Mesenteric fat pad (tissue), 1 donor: Measurements from ENCODE around the gene ZNF526. TPM values are rescaled to one million over a fixed set of nuclear protein-coding genes. Genes with fewer than 3 reads are reported as not detected.

ENCODE experiments used
- DNase-seq: peaks from one replicate; pipeline ENCODE4 v3.0.0-alpha.2; 2020; ENCODE audit warnings: low spot score
- long read RNA-seq: library from polyadenylated mRNA; unstranded; transcript quantifications from one replicate; pipeline ENCODE4 v2.0.0, GENCODE V29; 2020
- total RNA-seq: library from RNA; stranded (reverse); fragmentation: NEBNext Ultra II Directional; extraction: Animal tissue kit (Norgen Biotek cat#: 25700); gene quantifications from one replicate; pipeline ENCODE4 v1.2.1, GENCODE V29; 2021
- donor health status: DM: yes; HTN: yes; CAD: no.

Gene ZNF526, protein sequence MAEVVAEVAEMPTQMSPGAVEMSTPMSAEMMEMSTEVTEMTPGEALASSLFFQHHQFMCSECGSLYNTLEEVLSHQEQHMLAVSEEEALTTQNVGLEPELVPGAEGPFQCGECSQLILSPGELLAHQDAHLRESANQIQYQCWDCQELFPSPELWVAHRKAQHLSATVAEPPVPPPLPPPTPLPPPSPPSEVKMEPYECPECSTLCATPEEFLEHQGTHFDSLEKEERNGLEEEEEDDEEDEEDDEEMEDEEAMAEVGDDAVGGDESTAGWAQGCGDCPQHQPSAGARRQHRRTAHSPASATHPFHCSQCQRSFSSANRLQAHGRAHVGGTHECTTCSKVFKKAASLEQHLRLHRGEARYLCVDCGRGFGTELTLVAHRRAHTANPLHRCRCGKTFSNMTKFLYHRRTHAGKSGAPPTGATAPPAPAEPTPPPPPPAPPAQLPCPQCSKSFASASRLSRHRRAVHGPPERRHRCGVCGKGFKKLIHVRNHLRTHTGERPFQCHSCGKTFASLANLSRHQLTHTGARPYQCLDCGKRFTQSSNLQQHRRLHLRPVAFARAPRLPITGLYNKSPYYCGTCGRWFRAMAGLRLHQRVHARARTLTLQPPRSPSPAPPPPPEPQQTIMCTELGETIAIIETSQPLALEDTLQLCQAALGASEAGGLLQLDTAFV
- 8.1 TPM for total RNA-seq
- long read RNA-seq, full-length matches to known transcripts: 9 of 18 reads
- long read RNA-seq, partial matches to known transcripts: 0 of 18 reads
- long read RNA-seq, other reads (novel, unspliced or antisense): 9 of 18 reads

DNA sequence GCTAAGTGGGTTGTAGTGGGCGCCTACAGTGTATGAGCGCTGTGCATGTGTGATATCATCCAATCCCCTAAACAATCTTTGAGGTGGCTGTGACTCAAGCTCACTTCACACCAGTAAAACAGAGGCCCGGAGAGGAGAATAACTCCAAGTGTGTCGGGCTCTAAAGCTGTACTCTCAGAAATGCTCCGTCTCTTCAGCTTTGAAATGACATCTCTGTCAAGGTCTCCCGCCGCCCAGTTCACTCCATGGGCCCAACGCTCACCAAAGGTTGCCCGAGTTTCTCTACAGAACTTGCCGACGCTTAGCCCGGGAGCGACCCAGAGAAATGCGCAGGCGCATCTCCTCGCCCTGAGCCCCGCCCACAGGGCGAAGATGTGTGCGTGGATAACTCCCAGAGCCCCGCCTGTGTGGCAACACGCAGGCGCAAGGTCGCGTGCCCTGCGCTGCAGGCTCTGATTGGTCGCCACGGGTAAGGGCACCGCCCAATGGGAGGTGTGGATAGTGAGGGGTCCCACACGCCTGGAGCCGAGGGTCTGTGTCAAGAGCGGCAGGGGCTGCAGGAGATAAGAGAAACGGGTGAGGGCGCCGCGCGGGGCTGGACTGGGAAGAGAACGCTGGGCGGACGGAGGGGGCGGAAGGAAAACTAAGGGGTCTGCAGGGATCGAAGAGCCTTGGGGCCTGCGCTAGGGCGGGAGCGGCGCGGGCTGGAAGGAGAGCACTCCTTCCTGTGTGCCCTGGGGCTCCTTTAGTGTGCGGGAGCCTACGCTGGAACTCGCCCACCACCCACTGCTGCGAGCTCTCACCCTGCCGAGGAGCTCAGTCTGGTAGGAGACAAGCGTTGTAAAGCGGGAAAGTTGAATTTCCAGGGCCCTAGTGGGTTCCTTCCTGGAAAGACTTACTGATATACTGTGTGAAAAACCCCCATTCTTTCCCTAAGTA is at the start of gene ZNF526:
TSS of gene ZNF526 (plus strand) at position 501 of the 939 bp plus-strand sequence. CDS start 4,092 bp downstream, outside the sequence.
- peak; percentile 100 for DNase-seq

DNA sequence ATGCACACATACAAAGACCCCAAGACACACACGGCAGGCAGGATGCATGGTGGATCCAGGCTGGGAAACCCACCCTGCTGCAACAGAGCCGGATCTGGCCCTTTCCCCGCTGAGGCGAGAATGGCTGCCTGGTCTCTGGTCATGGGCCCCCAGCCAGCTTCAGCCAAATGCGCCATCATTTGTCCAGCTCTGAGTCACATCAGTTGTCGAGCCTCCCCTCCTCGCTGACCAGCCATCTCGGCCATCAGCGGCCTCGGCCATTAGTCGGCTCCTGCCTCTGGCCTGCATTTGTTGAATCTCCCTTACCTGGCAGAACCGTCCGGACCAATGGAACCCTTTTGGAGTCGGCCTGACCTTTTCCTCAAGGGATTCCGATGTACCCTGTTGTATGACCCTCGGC is 49.4 kb upstream of the ZNF526 start:
- DNase-seq: no peak

DNA sequence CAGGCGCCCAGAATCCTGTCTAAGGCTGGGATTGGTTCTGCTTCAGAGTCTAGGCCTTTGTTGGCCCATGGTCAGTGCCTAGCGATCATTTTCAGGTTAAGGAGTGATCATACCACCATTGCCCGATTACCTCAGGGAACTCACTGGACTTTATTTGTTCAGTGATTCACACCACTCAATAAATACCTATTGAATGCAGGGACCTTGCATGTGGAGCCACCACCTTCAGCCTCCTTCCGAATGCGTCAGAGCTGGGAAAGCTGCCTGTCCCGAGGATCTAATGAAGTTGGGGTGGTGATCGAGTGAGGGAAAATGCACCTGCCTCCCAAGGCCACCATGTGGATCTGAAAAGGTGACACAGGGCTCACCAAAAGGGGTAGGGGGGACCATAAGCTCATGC is 47.9 kb upstream of the ZNF526 start:
- no peak for DNase-seq

DNA sequence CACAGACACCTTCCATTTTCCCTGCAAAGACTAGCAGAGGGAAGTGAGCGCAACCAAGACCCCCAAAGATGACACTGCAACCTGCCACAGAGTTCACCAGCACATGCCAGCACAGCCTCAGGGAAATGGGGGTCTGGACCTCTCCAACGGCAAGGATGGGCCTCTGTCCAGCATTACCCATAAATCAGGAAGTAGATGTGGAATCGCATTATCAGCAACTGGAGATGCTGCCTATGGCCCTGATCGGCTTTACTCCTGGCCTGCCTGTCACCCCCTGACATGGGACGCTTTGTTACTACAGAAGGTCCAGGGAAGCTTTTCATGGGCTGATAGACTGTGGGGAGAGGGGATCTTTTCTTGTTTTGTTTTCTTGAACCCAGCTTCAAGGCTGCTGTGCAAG is 46.4 kb upstream of the ZNF526 start:
- DNase-seq: no peak

DNA sequence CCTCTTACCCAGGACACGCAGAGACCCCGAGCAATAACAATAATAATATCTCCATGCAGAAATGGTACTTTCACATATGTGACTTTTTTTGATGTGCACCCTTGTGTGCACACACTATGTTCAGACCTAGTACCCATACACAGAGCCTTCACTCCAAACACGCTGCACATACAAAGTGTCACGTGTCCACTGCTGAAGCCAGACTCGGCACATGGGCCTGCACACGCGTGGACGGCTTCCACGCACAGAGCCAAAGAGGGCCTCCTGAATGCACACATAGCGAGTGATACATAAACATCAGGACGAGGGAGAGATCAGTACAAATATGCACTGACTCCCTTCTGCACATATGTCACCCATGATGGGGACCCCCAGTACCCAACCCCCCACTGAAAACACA is 45.9 kb upstream of the ZNF526 start:
- no peak for DNase-seq

DNA sequence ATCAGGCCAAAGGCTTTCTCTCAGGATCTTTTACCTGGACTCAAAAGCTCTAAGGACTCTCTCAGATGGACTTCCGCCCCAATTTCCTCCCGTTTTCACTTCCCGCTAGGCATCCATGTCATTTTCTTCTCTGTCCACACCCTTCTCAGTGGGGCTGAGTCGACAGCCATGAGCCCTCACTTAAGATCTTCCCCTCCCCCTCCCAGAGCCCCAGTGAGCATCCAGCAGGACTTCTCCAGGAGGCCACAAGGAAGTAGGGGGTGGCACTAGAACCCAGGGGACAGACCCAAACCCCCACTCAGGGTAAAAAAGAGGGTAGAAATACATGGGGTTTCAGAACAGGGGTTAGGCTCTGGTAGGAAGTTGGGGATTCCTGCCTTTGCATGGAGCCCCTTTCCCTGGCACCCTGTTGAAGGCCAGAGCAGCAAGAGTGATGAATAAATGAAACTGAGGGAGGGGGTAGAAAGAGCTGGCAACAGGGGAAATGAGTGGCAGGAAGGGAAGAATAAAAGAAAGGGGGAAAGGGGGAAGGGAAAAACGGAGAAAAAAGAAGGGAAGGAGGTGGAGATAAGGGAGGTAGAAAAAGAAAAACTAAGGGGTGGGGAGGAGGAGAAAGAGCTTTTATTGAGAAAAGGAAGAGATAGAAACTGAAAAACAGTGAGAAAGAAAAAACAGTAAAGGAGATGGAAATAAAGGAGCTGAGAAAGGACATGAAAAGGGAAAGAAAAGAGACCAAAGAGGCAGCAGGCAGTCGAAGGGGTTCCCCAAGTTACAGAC is 45.0 kb upstream of the ZNF526 start:
- no peak for DNase-seq

DNA sequence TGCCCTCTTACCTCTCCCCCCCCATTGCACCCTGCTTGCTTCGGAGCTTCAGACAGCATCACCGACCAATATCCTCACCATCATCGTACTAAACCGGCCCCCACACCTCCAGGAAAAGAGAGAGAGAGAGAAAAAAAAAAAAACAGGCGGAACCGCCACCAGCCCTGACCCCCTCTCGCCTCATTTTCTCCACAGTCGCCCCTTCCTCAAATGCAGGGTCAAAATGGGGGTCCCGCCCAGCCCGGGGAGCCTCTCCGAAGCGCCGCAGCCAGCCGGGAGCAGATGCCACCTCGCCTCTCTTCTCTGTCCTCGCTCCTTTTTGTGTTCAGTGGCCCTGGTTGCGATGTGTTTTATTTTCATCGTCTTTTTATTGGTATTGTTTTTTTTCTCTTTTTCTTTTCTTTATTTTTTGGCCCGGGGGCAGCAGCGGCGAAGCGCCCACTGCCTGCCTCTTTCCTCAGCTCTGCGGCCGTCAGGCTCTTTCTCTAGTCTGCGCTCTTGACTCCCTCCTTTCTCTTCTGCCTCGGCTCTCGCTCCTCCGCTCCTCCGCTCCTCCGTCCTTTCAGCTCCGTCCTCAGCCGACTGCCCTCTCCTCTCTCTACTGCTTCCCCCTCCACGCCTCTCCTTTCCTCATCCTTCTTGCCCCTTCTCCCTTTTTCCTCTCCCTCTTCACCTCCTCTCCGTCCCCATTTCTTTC is 44.0 kb upstream of the ZNF526 start:
- no peak for DNase-seq

DNA sequence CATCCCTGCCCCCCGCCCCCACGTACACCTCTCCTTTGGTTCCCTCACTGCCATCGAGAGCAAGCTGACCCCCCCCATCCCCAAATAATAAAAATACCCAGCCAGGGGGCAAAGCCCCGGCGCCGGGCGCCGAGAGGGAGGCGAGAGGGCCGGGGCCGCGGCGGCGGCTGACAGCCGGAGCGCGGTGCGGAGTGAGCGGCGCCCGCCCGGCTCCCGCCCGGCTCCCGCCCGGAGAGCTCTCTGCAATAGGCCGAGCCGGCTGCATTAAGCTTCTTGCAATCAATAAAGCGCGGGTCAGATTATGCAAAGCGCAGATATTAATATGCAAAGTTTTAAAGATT is 43.5 kb upstream of the ZNF526 start:
- DNase-seq: no peak

DNA sequence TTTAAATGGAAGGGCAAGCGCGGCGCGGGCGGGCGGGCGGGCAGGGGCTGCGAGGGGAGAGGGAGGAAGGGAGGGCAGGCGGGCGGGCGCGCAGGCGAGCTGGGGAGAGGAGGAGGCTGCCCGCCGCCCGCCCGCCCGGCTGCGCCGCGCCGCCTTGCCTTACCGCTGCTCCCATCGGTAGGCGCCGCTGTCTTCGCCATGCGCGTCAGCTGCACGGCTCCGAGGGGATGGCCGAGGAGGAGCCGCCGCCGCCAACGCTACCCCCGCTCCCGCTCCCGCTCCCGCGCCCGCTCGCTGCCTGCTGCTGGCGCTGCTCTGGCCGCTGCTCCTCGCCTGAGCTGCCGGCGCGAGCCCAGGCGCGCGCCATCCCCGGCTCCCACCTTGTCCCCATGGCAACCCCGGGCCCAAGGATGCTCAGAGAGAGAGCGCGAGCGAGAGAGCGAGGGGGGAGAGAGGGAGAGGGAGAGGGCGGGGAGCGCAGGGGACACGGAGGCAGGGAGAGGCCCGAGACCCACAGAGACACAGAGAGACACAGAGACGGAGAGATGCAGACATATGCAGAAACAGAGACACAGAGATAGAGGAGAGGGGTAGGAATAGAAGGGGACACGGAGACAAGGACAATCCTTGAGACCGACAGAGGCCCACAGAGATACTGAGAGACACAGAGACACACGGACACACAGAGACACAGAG is 43.0 kb upstream of the ZNF526 start:
- peak; percentile 92 for DNase-seq

DNA sequence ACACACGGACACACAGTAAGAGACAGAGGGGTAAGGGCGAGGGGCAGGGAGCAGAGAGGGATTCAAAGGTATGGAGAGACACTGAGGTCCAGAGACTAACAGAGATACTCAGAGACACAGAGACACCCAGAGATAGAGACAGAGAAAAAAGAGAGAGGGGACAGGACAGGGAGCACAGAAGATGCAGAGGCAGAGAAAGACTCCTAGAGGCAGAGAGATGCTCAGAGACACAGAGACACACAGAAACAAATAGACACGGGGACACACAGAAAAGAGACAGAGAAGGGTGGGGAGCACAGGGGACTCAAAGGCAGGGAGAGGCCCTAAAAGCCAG is 42.5 kb upstream of the ZNF526 start:
- DNase-seq: no peak

DNA sequence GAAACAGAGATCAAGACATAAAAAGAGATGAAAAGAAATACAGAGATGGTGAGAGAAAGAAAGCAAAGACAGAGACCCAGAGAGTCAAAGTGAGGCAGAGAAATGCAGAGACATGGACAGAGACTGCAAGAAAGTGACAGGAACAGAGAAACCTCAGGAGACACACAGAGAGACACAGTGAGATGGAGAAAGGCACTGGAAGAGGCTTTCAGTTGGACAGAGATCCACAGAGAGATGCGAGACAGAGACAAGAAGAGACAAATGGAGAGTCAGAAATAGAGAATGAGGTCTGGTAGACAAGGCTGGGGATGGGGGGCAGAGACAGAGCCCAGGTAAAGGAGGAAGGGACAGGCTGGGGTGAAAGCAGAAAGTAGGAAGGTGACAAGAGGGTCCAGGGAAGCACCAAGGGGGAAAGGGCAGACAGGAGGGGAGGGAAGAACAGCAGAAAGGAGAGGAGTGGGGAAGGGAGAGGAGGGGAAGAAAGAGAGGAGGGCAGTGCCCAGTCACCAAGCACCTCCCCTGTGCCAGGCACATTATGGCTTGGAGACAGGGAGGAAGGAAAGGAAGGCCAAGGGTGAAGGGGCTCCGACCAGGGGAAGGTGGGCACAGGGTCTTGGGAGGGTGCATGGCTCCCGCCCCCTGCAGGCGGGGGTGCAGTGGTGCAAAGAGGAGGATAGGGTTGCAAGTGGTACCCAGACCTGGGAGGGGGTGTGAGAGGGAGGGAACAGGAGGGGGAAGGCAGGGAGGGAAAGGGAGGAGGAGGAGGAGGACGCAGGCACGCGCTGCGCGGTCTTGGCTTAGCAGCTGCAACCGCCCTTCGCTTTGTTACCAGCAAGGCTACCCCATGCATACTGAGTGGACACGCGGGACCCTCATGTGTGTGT is 41.1 kb upstream of the ZNF526 start:
- DNase-seq: no peak

DNA sequence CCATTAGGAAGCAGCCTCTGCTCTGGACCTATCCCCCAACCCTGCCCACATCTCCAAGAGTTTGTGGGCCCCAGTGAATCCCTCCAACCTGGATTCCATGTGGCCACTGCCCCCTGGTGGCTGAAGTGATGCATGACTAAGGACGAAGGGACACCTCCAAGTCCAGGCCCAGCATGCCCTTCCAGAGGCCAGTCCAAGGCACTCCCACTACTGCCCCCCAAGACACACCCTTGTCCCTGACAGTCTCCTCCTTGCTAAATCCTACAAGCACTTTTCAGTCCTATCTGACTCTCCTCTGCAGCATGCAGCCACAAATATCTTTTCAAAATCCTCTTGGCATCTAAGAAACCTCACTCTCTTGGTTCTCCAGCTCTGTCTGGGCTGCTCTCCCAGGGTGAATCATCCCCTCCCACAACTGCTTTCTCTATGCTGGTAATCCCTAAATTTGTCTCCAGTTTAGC is 35.7 kb upstream of the ZNF526 start:
- DNase-seq: no peak

DNA sequence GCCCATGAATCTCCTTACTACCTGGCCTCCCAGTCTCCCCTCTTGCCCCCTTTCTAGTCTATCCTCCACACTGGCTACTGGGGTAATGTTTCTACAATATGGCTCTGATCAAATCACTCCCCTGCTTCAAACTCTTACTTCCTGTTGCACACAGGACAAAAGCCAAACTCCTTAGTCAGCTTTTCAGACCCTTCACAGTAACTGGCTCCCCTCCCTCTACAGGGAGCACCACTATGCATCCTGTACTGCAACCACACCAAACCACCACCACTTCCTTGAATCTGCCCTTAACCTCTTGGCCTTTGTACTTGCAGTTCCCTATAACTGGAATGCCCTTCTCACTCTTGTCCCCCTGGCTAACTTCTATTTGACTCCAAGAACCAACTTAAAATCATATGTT is 34.8 kb upstream of the ZNF526 start:
- no peak for DNase-seq

DNA sequence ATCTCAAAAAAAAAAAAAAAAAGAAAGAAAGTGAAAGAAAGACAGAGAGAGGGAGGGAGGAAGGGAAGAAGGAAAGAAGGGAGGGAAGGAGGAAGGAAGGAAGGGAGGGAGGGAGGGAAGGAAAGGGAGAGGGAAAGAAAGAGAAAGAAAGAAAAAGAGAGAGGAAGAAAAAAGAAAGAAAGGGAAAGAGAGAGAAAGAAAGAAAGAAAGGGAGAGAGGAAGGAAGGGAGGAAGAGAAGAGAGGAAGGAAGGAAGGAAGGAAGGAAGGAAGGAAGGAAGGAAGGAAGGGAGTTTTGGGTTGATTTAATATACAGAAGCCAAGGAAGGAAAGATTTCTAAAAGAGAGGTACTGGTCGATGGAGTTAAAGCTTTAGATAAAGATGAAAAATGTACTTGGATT is 31.4 kb upstream of the ZNF526 start:
- DNase-seq: no peak

DNA sequence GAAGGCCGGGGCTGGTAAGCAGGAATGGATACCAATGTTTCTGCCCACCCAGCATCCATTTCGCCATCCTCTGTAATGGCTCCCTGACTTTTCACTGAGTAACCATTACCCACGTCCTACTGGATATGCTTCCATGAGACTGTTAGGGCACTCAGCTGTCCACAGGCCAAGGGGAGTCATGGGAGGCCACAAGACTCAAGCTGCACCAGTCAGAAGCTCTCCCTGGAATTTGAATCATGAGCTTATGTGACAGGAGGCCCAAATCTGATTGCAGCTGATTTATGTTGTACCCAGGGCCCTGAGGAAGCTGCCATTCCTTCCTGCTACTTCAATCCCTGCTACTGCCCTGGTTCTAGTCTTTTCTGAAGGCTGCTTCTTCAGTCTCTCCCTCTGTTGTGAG is 31.0 kb upstream of the ZNF526 start:
- DNase-seq: no peak

DNA sequence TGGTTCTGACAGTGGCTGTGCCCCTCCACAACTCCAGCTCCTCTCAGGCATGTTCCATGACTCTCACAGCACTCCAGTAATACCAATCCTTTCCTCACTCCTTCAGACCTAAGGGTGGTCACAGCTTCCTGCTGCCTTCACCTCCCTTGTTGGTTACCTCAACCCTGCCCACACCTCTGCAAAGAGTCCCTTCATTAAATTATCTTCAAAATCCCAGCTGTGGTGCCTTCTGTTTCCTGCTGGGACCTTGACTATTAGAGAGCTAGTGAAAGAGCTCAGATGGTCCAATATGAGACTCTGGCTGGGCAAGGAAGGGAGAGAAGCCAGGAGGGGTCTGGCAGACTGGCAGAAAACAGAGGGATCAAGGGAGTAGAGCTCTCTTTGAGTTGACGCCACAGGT is 28.8 kb upstream of the ZNF526 start:
- DNase-seq: no peak

DNA sequence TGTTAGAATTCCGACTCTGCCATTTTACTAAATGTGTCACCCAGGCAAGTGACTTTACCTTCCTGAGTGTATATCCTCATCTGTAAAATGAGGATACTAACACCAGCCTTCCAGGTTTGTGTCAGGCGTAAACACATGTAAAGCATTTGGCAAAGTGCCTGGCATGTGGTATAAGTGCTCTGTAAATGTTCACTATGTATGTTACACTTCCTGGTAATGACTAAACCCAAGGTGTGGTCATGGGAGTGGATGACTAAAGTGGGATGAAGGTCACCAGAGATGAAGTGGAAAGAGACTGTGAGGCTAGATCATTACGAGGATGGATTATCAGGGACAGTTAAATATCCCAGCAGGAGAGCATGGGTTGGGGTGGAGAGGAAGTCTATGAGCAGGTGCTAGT is 28.3 kb upstream of the ZNF526 start:
- no peak for DNase-seq

DNA sequence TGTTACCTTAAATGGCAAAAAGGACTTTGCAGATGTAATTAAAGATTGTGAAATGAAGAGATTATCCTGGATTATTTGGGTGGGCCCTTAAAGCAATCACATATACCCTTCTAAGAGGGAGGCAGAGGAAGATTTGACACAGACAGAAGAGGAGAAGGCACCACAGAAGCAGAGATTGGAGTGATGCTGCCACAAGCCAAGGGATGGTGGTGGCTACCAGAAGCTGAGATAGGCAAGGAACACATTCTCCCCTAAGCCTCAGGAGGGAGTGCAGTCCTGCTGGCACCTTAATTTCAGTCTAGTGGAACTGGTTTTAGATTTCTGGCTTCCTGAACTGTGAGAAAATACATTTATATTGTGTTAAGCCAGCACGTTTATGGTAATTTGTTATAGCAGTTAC is 26.8 kb upstream of the ZNF526 start:
- no peak for DNase-seq

DNA sequence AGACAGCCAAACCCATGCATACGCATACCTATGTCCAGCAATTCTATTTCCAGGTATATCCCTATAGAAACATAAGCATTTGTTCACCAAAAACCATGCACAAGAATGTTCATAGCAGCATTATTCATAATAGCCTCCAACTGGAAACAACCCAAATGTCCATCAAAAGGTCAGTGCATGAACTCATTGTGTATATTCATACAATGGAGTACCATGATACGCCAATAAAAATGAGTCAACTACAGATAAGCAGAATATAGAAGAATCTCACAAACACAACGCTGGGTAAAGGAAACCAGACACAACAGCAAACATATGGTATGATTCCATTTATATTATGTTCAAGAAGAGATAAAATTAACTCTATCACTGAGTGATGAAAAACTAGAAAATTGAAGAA is 26.4 kb upstream of the ZNF526 start:
- DNase-seq: no peak
